Ramos (cell line): ENCODE data around the gene DHRS9.
"Not testable (repeated sequence)": the region's sequence is repeated elsewhere in the genome, so short reads cannot be mapped to it uniquely, and the experiment has no call there.

Experiments used
- in situ Hi-C: fragments of 300-500 bp; cut with MboI; formaldehyde crosslinking; loops from one replicate; pipeline ENCODE4 v1.14.3; 2022; ENCODE audit warnings: low sequenced_read_pairs; ENCODE audit not compliant: unreplicated experiment

Gene DHRS9

DNA sequence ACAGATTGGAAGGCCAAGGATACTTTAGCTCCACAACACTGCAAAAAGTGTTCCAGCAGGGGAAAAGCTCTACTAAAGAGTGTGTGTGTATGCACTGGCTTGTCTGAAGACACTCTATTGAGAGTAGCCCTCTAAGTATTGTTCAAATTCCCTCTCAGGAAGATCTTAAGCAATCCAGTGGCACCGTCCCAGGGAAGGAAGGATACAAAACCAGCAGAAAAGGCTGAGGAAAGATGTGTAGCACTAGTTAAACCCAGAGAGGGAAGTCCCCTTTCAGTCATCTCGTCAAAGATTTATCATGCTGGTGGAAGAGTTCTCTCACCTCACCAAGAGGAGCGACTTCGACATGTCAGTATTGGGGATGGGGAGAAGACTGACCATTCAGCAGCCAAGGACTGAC, 50.5 kb downstream of the DHRS9 start:
- in situ Hi-C loops = no loop called here

DNA sequence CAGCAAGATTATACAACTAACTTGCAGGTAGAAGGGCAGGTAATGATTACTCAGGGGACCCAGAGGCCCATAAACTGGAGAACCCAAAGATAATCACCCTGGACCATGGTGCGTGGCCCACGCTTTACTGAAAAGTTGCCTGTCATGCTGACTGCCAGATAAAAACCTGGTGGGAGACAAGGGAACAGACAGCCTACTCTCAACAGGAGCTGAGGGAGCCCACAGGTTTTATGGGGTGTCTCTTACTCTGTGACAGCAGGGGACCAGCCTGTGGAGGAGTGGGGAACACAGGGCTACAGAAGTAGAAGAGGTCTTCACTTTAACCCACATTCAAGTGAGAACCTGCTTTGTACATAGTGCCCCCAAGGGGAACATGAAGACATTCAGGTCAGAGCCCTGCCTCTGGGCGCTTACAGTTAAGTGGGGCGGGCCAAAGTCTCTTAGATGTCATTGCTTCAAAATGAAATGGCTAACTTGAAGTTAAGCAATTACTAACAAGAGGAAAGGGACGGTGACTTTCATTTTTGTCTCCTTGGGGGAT, 60.4 kb downstream of the DHRS9 start:
- in situ Hi-C loops = no loop called here

DNA sequence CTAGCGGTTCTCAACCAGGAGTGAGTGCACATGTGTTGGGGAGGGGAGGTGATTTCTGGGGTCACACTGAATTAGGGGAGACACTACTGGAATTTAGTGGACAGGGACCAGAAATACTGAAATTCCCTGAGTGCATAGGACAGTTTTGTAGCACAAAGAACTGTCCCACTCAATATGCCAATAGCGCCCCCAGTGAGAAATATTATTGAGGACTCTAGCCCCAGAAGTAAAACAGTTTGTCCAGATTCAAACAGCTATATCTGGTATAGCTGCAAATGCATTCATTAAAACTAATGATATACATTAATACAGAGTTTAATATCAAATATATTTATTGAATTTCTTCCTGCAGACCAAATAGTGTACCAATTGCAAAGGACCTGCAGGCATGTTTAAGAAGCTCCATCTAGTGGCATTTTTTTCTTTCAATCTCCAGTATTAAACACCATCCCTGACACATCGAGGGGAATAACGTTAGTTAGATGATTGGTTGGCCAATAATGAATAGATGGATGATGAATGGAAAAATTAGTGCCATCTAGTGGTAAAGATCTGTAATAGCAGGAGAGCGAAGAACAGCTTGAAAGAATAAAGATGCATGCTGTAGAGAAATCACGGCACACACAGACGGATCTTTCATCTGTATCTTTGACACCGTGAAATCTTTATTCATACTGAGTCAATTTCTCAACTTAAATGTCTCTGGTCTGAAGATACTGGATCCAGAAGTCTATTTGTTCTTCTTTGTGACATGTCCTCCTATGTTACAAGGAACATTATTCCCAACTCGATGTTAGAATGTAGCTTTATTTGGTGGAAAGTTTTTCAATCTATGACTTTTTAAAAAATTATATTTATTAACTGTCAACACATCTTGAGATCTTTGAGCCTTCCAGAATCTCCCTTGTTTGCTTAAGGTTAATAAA, 62.5 kb downstream of the DHRS9 start:
- in situ Hi-C loops = no loop called here

DNA sequence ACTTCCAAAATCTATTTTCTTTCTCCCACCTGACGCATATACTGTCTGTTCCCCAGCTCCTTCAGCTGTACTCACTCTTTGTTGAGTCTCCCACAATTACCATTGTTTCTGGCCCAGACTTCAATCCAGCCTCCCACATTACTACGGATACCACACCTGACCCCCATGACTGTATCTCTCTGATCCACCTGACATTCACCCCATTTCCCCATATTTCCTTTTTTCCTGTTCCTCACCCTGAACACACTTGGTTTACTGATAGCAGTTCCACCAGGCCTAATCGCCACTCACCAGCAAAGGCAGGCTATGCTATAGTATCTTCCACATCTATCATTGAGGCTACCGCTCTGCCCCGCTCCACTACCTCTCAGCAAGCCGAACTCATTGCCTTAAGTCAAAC, 64.9 kb downstream of the DHRS9 start:
- in situ Hi-C loops = not testable (repeated sequence)

DNA sequence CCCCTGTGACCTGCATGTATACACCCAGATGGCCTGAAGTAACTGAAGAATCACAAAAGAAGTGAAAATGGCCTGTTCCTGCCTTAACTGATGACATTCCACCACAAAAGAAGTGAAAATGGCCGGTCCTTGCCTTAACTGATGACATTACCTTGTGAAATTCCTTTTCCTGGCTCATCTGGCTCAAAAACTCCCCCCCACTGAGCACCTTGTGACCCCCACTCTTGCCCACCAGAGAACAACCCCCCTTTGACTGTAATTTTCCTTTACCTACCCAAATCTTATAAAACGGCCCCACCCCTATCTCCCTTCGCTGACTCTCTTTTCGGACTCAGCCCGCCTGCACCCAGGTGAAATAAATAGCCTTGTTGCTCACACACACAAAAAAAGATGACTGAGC, 67.1 kb downstream of the DHRS9 start:
- in situ Hi-C loops = not testable (repeated sequence)

DNA sequence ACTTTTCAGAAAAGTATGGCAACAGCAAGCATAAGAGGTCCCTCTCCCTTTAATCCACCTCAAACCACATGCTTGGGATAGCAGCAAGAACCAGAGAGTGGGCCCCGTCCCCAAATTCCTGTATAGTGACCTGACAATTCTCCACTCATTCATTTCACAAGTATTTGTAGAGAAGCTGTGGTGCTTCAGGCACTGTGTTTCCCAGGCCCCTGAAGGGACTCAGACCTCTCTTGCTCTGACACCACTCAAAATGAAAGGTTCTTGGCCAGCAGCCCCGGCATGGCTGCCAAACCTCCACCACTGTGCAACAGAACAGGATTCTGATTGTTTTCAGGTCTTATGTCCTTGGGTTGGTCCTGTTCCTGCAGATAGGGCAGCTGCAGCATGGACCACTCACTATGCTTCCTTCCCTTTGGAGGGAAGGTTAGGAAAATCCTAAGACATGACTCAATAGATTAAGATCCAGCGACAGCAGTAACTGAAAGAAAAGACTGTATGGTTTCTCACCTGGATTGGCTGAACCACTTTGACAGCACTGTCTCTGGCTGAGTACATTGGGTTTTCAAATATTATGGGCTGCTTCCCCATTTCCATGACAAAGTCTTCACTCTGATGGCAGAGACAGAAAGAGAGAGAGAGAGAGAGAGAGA, 67.6 kb downstream of the DHRS9 start:
- in situ Hi-C loops = no loop called here

DNA sequence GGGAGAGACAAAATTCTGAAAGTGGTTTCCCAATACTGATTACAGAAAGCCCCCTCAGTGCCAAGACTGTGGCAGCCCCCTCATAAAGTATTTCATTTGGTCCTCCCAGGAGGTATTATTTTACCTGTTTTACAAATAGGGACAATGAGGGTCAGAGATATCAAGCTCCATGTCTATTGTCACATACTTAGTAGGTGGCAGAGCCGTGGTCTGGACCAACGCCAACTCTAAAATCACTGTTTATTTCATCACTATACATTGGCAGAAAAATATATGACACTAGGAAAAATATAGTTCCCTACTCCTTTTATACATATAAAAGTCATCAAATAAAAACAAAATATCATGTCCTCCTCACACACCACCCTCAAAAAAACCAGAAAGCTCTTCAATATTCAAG, 68.6 kb downstream of the DHRS9 start:
- in situ Hi-C loops = no loop called here

DNA sequence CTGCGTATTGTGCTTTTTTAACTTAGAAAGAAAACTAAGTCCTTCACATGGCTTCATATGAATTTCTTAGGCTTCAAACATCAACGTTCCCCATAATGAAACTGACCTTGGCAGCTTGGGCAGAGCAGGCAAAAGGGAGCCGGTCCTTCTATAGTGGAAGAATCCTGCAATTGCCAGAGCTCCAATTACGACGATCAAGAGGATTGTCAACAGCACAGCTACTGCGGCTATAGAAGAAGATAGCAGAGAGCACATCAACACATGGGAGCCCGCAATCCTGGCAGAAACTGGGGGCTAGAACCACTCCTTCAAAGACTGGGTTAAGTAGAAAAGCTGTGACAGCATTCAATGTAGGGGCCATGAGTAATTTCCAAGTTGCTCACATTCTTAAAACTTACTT, 69.8 kb downstream of the DHRS9 start:
- in situ Hi-C loops = no loop called here

DNA sequence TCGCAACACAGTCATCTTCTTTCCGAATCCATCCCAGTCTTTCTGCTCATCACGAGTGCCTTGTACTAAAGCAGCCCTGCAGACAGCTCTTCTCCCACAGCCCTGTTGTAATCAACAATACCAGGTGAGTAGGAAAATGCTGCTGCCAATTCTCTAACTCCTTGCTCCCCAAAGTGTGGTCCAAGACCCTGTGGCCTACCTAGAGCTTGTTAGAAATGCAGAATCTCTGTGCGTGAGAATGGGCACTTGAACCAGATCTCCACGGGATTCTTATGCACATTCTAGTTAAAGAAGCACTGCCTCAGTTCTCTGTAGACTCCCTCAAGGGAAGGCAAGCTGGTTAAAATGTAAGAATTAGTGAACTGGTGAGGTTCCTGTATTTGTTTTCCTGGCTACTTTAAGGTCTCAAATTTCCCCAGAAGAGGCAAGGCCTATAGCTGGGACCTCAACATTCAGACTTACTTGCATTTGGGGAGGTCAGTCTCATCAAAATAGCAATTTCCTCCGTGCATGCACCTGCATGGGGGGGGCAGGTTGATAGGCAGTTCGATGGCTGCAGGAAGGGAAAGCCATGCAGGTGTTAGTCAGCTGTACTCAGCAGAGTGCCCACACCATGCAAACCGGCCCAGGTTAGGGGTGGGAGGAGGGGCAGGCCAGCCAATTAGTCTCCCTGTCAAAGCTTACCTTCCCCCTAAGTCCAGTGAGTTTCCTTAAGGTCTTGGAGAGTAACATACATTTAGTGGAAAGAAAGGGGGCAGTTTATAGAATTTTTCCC, 70.8 kb downstream of the DHRS9 start:
- in situ Hi-C loops = no loop called here

DNA sequence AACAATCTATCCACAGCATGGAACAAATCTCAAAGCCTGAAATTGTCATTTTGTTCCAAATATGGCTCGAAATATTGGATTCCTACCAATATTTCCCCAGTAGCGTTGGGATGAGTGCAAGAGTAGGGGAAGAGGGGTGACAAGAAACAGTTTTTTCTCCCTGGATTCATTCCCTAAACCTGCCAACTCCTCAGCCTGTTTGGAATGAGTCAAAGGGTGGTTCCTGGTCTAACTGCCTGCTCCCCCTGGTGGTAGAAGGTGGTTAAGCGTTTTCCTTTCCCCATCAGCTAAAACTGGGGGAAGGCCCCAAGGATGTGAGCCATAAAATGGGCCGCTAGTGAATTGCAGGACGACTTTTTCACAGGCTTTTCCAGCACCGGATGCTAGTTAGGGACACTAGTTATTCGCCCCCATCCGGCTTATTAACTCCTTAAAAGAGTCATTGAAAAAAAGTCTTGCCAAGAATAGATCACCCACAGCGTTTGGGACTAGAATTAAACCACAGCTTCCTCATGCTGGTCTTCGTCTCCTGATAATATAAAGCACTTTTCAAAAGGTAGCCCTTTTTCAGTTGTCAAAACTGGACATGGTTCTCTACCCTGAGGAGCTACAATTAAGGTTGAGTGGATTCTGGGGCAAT, 72.5 kb downstream of the DHRS9 start:
- in situ Hi-C loops = no loop called here

DNA sequence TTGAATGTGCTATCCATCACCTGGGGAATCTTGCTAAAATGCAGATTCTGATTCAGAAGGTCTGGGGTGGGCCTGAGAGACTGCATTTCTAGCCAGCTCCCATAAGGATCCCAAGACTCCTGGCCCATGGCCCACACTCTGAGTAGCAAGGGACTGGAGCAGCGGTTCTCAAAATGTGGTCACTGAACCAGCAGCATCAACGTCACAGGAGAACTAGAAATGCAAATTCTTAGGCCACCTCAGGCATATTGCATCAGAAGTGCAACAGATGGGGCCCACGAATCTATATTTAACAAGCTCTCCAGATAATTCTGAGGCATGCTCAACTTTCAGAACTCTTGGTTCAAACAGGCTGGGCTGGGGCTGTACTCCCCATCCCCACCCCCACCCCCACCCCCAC, 74.6 kb downstream of the DHRS9 start:
- in situ Hi-C loops = no loop called here
